H1 (cell line): Measurements from ENCODE around the gene CACNB4. TPM values are rescaled to one million over a fixed set of nuclear protein-coding genes. Genes with fewer than 3 reads are reported as not detected.

Source experiments
- BACH1 ChIP-seq: IDR thresholded peaks from 2 replicates; pipeline ENCODE4 v1.6.1; 2012; ENCODE audit warnings: low read length, improper control_type of control experiment
- GTF2F1 ChIP-seq: IDR thresholded peaks from 2 replicates; pipeline ENCODE4 v1.6.1; 2012; ENCODE audit warnings: low read depth, low read length, improper control_type of control experiment, borderline replicate concordance
- KDM4A ChIP-seq: IDR thresholded peaks from one replicate; pipeline ENCODE4 v1.7.1; 2012; ENCODE audit warnings: low read depth, mild to moderate bottlenecking, moderate library complexity, low read length, inconsistent platforms; ENCODE audit not compliant: severe bottlenecking
- NRF1 ChIP-seq: IDR thresholded peaks from 2 replicates; pipeline ENCODE4 v1.6.1; 2011; ENCODE audit warnings: mild to moderate bottlenecking, low read depth, low read length, improper control_type of control experiment
- RAD21 ChIP-seq, 2 experiments: IDR thresholded peaks in 1 of 2; conservative IDR thresholded peaks in 1 of 2; 2 replicates each; pipeline ENCODE4 v1.6.1; 2011; ENCODE audit warnings: low read depth in 2 of 2, low read length in 2 of 2, improper control_type of control experiment in 1 of 2, inconsistent platforms in 1 of 2, mild to moderate bottlenecking in 1 of 2, moderate library complexity in 1 of 2
- SP2 ChIP-seq: IDR thresholded peaks from 2 replicates; pipeline ENCODE4 v1.6.1; 2012; ENCODE audit warnings: mild to moderate bottlenecking, low read length, inconsistent platforms
- SRF ChIP-seq: IDR thresholded peaks from 2 replicates; pipeline ENCODE4 v1.6.1; 2011; ENCODE audit warnings: mild to moderate bottlenecking, low read depth, low read length, moderate library complexity
- polyA plus RNA-seq, 7 experiments: library from polyadenylated mRNA; depleted of rRNA in 3 of 7; stranded (reverse) in 5 of 7; unstranded in 2 of 7; fragments of >200 nt in 5 of 7; fragments of 200-250 nt in 2 of 7; gene quantifications; 1 replicate in 5 of 7; 2 replicates in 1 of 7; 4 replicates in 1 of 7; pipeline versions ENCODE4 v1.2.1 to v1.2.3, GENCODE V29; 2011 to 2013; ENCODE audit warnings: missing spikeins in 2 of 7, mixed read lengths in 2 of 7
- total RNA-seq: library from RNA; stranded (reverse); fragmentation: NEBNext Ultra II Directional; extraction: Animal tissue kit (Norgen Biotek cat#: 25700); gene quantifications from 2 replicates; pipeline ENCODE4 v1.2.1, GENCODE V29; 2021
- TF ChIP-seq, protein P1 (sequence below): IDR thresholded peaks from 2 replicates; pipeline ENCODE4 v1.6.1; 2012; ENCODE audit warnings: low read length, inconsistent platforms

The CACNB4 gene
- total and polyA plus RNA-seq, 2 of the 8 experiments (the other 6 are each of a cell fraction or from before 2014, with no cell fraction given) = 2.0 to 4.0 TPM

DNA sequence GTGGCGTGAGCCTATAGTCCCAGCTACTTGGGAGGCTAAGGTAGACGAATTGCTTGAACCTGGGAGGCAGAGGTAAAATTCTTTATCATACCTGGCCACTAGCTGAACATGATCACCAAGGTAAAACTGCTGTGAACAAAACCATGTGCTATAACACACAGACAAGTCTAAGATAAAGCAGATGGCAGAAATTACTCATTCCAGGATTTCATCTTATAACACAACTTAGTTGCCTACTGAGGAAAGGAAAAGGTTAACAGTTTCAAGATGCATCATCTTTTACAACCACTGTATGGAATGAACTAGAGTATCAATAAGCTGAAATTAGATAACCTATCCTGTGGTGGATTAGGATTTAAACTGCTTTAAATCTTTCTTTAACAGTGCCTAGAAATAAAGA lies 278.9 kb downstream of the CACNB4 start (continued):
- TF ChIP-seq, protein P1, sequence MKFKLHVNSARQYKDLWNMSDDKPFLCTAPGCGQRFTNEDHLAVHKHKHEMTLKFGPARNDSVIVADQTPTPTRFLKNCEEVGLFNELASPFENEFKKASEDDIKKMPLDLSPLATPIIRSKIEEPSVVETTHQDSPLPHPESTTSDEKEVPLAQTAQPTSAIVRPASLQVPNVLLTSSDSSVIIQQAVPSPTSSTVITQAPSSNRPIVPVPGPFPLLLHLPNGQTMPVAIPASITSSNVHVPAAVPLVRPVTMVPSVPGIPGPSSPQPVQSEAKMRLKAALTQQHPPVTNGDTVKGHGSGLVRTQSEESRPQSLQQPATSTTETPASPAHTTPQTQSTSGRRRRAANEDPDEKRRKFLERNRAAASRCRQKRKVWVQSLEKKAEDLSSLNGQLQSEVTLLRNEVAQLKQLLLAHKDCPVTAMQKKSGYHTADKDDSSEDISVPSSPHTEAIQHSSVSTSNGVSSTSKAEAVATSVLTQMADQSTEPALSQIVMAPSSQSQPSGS = no peak
- TF ChIP-seq SRF (no peak), NRF1 (no peak), RAD21 (IDR thresholded peaks at IDR 0.05 in 1 of 2, conservative IDR thresholded peaks at IDR 0.05 in 1 of 2; ENCODE audit: low read depth in 2 of 2, low read length in 2 of 2) (no peak), KDM4A (no peak), SP2 (no peak), BACH1 (no peak), GTF2F1 (no peak)
